GM21717 (cell line): ENCODE results near the gene MYO1A.
"Not testable (repeated sequence)": the region's sequence is repeated elsewhere in the genome, so short reads cannot be mapped to it uniquely, and the experiment has no call there.

Experiments used
- ATAC-seq: cut with Tn5 transposase; IDR thresholded peaks from one replicate; pipeline ENCODE4 v1.9.1; 2021; ENCODE audit warnings: mild to moderate bottlenecking, moderate library complexity; ENCODE audit not compliant: unreplicated experiment

MYO1A gene

GRCh38 chr12:56996793-56997545, 53.0 kb downstream of the MYO1A start:
- no peak for ATAC-seq

DNA sequence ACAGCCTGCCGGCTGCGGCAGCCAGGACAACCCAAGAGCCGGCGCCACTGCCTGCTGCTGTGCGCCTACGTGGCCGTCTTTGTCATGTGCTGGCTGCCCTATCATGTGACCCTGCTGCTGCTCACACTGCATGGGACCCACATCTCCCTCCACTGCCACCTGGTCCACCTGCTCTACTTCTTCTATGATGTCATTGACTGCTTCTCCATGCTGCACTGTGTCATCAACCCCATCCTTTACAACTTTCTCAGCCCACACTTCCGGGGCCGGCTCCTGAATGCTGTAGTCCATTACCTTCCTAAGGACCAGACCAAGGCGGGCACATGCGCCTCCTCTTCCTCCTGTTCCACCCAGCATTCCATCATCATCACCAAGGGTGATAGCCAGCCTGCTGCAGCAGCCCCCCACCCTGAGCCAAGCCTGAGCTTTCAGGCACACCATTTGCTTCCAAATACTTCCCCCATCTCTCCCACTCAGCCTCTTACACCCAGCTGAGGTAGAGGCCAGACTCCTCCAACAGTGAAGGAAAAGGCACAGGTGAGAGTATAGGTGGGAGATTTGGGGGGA, 53.9 kb downstream of the MYO1A start:
- ATAC-seq = no peak

- ATAC-seq = no peak
Observed at GRCh38 chr12:56995201-56995929, 54.6 kb downstream of the MYO1A start.

GRCh38 chr12:56994231-56994746, 55.6 kb downstream of the MYO1A start:
- no peak for ATAC-seq

DNA sequence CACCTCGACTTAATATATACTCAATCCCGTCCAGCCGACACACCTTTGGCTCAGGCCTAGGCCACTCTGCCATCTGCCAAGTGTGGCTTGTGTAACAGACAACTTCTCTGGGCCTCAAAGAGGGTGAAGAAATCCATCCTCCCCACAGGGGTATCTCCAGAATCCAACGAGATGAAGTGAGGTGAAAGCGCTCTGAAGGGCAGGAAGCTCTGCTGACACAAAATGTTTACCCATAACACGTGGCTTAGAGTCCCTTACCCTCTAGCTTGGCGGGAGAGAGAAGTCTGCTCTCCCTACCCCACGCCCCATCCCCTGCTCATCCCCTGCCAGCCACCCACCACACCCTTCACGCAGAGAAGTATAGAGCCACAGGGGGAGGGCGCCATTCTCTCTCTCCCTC, 56.6 kb downstream of the MYO1A start:
- no peak for ATAC-seq

DNA sequence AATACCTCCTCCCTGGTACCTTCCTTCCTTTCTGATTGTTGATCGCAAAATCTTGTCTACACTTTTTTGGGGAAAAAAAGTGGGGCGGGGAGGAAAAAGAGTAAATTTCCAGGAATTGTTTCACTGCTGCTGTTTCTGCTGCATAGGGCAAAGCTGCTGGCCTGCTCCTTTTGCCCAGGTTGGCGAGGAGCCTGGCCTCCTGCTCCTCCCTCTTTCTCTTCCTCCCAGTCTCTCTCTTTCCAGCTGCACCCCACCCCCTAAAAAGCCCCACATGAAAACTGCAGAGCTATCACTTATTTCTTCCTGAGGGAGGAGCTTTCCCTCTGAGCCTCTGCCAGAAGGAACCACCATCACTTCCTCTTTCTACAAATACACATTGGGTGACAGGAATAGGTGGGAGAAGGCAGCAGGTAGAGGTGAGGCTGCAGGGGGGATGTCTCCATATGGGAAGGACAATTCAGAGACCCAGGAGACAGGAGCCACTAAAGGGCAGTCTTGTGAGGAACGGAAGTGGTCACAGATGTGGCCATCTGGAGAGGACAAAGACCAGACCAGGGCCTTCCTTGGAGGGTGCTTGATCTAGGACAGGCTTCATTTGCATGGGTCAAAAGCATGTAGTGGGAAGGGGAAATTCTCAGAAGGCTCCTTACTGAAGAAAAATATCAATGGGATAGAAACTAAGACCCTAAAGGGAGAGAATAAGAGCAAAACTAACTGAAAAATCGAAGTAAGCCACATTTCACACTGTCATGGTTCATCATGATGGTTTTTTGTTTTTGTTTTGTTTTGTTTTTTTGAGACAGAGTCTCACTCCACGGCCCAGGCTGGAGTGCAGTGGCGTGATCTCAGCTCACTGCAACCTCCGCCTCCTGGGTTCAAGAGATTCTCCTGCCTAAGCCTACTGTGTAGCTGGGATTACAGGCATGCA, 58.3 kb downstream of the MYO1A start:
- no peak for ATAC-seq

GRCh38 chr12:56990648-56991318, 59.1 kb downstream of the MYO1A start:
- ATAC-seq = no peak

GRCh38 chr12:56989861-56990610, 59.9 kb downstream of the MYO1A start:
- no peak for ATAC-seq

DNA sequence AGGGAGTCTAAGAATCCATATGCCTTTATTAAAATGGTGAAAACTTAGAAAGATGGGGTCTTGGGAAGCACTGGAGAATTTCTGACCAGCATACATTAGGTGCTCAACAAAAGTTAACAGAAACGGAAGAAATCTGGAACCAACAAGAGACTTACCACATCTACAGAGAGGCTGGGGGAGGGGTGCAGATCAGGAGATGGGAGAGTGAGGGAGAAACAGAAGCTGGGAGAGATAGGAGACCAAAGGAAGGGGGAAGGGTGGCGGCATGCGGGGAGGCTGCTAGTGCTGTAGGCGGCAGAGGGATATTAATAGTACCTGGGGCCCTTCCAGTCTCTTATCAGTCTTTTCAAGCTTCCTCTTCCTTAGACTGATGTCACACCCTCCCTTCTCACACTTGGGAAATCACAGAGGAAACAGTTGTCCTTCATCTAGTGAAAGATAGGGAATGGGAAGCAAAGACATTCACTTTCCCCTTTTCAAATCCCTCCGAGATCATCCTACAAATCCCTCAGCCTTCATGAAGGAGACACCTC, 61.7 kb downstream of the MYO1A start:
- no peak for ATAC-seq

DNA sequence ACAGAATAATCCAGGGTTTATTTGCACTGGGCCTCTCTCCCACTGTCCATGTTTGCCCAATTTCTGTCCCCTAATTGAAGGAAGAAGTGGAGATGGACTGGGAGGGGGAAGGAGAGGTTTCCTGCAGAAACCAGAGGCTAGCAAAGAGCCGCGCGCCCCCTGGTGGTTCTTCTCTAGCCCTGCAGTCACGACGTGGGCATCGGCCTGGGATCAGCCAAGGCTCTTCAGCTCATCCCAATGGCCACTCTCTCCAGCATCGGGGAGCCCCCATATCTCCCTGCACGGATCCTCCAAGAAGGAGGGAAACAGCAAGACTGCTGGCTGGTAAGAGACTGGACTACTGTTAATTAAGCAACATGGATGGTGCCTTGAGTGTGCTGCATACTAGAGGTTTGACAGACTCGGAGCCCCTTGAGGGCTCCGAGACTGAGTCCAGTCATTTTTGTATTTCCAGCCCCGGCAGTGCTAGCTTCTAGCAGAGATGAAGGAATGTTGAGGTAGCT, 62.3 kb downstream of the MYO1A start:
- ATAC-seq = no peak

- no peak for ATAC-seq
Observed at GRCh38 chr12:56987011-56987410, 62.9 kb downstream of the MYO1A start.

DNA sequence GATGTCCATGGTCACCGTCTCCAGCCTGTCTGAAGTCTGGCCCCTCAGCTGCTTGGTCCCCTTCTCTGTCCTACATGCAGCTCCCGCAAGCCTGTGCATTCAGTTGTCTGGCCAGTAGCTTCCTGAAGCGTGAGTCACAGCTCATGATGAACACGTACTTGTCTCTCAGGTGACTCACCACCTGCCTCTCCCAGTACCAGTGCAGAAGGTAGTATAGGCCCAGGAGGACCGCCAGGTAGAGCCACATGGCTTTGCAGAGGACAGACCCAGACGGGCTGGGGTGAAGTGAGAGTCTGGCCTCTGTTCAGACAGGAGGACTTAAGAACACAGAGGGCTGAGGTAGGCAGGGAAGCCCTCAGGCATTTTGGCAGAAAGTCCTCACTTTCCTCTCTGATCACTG, 64.2 kb downstream of the MYO1A start:
- not testable (repeated sequence) for ATAC-seq

- no peak for ATAC-seq
Observed at GRCh38 chr12:56983386-56983785, 66.5 kb downstream of the MYO1A start.

DNA sequence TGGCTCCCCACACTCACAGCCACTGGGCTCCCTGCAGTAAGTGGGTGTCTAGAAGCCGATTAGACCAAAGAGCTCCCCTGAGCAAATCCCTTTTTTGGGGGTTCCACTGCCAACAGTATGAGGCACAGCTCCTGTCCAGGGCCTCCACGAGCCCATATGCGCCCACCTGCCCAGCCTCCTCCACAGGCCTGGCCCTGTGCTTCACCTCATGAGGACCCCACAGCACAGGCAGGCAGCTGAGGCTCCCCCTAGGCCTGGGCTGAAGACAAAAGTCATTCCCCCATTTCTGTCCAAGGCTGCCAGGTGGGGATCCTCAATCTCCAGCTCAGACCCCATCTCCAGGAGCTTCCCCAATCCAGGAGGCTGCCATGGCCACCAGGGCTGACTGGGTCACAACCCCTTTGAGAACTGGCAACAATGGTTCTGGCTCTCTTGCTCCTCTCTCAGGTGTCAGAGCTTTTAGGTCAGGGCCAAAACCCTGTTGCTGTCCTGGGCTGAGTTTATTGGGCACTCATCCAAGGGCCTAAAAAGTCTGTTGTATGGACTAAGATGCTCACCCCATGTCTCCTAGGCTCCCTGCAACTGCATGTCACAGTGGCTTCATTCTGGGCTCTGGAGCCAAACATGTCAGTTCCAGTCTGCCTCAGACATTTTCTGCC, 67.2 kb downstream of the MYO1A start:
- not testable (repeated sequence) for ATAC-seq

DNA sequence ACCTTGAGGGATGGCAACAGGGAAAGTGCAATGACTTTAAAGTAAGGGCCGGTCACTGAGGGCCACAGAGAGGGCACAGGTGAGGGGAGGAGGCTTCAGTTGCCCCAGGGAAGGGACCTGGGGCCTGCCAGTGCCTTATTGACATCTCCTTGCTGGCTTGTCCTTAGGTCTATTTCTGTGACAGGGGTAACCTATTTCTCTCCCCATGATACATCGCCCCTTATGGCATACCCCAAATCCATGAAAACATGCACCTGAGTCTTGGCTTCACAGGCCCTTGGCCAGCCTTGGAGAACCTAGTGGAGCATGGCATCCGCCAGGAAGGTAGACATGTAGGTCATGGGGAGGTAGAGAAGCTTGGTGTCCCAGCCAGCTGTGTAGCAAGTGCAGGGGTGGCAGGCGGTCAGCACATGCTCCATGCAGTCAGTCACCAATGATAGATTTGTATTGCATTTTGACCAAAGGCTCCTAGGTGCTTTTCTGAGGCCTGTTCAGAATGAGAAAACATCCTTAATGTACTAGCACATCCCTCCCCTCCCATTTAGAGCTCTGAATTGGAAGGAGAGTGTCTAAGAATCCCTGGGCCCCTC, 68.9 kb downstream of the MYO1A start:
- ATAC-seq = no peak

DNA sequence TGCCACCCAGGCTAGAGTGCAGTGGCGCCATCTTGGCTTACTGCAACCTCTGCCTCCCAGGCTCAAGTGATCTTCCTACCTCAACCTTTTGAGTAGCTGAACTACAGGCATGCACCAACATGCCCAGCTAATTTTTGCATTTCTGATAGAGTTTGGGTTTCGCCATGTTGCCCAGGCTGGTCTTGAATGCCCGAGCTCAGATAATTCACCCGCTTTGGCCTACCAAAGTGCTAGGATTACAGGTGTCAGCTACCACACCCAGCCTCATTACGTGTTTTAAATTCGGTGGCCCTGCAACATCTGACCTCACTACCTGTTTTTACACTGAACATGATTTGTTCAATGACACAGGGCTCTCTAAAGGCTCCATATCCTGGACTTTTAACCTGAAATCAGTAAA, 69.7 kb downstream of the MYO1A start:
- ATAC-seq = no peak

DNA sequence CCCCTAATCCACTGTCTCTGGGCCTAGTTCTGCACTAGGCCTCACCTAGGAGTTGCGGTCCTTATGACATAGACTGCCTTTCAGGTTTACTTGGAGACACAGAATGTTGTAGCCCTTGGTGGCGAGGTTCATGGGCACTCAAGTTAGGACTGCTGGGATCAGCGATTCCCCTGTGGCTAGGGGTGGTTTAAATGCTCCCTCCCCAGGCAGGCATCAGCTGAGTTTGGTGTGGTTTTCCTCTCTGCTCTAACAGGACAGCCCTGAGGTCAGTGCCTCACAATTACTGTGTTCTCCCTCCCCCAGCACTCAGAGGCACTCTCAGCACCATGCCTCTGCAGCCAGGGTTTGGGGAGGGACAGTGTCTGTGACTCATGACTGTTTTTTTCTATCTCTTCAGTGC, 70.3 kb downstream of the MYO1A start:
- no peak for ATAC-seq
